ENCODE measurements around the gene YBEY. TPM values are rescaled to one million over a fixed set of nuclear protein-coding genes. Genes with fewer than 3 reads are reported as not detected.

Gene YBEY, protein sequence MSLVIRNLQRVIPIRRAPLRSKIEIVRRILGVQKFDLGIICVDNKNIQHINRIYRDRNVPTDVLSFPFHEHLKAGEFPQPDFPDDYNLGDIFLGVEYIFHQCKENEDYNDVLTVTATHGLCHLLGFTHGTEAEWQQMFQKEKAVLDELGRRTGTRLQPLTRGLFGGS
- total RNA-seq (2022; extraction: Qiagen RNA extraction; ENCODE audit: low read depth) = 25.8 to 33.3 TPM (median 29.5 TPM) in 5 replicates

DNA sequence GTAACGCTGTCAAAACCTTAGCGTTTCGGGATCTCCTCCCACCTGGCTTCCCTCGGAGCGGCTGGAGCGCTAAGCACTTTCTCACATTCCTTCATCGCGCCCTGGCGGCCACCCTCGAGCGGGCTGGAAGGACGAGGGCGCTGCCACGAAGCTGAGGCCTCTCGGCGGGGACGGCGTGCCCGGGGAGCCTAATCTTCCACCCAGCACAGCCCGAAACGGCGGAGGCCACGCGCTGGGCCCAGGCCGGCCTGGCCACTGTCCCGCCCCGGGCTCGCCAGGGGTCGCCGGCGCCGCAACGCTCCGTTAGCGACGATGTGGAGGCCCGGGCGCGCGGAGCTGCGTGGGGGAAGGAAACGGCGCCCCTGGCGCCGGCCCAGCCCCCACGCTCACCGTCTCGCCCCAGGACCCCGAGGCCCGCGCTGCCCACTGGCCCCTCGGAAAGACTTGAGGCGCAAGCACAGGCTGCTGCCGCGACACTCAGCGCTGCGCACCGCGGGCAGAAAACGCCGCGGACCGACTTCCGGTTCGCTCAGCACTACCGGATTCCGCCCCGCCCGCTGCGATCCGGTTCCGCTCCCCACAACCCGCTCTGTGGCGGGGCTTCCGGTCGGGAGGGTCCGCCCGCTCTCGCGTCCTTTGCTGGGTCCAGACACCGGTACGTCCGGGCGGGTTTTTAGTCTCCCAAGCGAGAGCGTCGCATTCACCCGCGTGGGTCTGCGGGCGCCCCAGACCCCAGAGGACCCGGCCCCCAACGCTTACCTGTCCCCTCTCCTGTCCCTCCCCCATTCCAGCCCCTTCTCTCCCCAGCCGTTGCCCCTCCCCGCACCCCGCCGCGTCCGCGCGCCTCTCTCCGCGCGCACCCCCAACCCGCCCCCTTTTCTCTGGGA, at the start of gene YBEY:
Gene YBEY (plus strand): TSS at position 582 of the 887 bp plus-strand sequence. CDS start 572 bp downstream, outside the sequence.

DNA sequence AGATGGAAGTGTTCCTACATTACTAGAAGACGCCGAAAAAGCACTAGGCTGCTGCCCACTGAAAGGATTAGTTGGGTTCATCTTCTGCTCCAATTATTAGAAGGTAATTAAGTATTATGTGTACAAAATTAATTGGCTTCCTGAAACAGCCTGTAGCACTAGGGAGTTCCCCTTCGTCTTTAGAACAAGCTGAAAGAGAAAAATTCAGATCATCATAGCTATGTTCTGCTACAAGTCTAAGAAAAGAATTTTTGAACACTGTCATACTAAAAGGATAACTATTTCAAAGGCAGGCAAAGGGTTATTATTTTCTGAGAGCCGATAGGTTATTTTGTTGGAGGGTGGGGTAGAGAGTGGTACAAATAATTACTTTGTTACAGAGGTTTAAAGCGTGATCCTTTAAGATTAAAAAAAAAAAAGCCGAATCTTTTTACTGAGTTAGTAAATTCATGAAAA, 908 bp upstream of the YBEY start, which contains the start of gene MCM3AP:
Gene MCM3AP (minus strand): TSS at position 406 of the 456 bp plus-strand sequence. CDS start 325 bp downstream, at position 81.

GRCh38 chr21:46323710-46324389, 37.7 kb downstream of the YBEY start, which contains the start of the genes C21orf58 and PCNT:
Gene C21orf58 (minus strand): TSS chr21:46323870. CDS start chr21:46322738, 1,132 bp downstream.
Gene PCNT (plus strand): TSS chr21:46324156. CDS start chr21:46324229, 73 bp downstream.

Other genes starting within 250 kb of the YBEY start
- 14.0 to 18.0 TPM (median 16.1 TPM) in 5 replicates for gene COL6A2, start 188.2 kb upstream of the YBEY start, total RNA-seq (2022; extraction: Qiagen RNA extraction; ENCODE audit: low read depth)
- 0.08 to 0.16 TPM in 2 of 5 replicates, not detected in the others for gene FTCD, start 130.8 kb upstream of the YBEY start, total RNA-seq (2022; extraction: Qiagen RNA extraction; ENCODE audit: low read depth)
- gene SPATC1L, start 101.9 kb upstream of the YBEY start, total RNA-seq (2022; extraction: Qiagen RNA extraction; ENCODE audit: low read depth) = 0.08 TPM in 2 of 5 replicates, not detected in the others
- gene LSS, start 57.6 kb upstream of the YBEY start, total RNA-seq (2022; extraction: Qiagen RNA extraction; ENCODE audit: low read depth) = 12.8 to 13.5 TPM (median 13.3 TPM) in 5 replicates
- gene MCM3AP, start 731 bp upstream of the YBEY start, total RNA-seq (2022; extraction: Qiagen RNA extraction; ENCODE audit: low read depth) = 30.4 to 49.6 TPM (median 47.5 TPM) in 5 replicates
- 4.1 to 7.1 TPM (median 5.7 TPM) in 5 replicates for gene C21orf58, start 37.5 kb downstream of the YBEY start, total RNA-seq (2022; extraction: Qiagen RNA extraction; ENCODE audit: low read depth)
- 12.9 to 17.5 TPM (median 14.8 TPM) in 5 replicates for gene PCNT, start 37.8 kb downstream of the YBEY start, total RNA-seq (2022; extraction: Qiagen RNA extraction; ENCODE audit: low read depth)
- gene DIP2A, start 172.5 kb downstream of the YBEY start, total RNA-seq (2022; extraction: Qiagen RNA extraction; ENCODE audit: low read depth) = 9.1 to 14.4 TPM (median 13.1 TPM) in 5 replicates

Data from A549 treated with DMSO at 1 μM for 4 hours (cell line).